ENCODE results near the gene ACVR2A. TPM values are rescaled to one million over a fixed set of nuclear protein-coding genes. Genes with fewer than 3 reads are reported as not detected.

ACVR2A gene
- total and polyA plus RNA-seq, 9 of the 15 experiments (the other 6 are each of a cell fraction or from before 2014, with no cell fraction given), result 1.2 to 3.9 (median 2.4) TPM

DNA sequence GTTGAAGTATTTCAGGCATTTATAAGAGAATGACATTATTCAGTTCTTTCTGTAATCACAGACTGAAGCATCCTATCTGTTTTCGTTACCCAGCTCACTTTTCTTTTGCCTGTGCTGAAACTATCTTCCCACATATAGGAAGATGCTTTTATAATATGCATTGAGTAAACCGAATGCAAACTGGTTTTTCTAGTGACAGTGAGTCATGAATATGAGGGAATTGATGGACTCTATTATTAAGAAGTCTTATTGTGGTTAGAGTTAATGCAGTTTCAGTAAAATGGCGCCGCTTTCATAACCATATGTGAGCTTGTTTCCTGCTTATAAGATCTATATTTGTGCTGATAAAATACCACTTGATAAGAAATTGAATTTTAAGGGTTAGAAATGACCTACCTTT is 59.2 kb downstream of the ACVR2A start (continued):
- TF ChIP-seq IFI16 (CRISPR knock-in tag; IDR thresholded peaks at IDR 0.05), result no peak
- TF ChIP-seq, protein P1, sequence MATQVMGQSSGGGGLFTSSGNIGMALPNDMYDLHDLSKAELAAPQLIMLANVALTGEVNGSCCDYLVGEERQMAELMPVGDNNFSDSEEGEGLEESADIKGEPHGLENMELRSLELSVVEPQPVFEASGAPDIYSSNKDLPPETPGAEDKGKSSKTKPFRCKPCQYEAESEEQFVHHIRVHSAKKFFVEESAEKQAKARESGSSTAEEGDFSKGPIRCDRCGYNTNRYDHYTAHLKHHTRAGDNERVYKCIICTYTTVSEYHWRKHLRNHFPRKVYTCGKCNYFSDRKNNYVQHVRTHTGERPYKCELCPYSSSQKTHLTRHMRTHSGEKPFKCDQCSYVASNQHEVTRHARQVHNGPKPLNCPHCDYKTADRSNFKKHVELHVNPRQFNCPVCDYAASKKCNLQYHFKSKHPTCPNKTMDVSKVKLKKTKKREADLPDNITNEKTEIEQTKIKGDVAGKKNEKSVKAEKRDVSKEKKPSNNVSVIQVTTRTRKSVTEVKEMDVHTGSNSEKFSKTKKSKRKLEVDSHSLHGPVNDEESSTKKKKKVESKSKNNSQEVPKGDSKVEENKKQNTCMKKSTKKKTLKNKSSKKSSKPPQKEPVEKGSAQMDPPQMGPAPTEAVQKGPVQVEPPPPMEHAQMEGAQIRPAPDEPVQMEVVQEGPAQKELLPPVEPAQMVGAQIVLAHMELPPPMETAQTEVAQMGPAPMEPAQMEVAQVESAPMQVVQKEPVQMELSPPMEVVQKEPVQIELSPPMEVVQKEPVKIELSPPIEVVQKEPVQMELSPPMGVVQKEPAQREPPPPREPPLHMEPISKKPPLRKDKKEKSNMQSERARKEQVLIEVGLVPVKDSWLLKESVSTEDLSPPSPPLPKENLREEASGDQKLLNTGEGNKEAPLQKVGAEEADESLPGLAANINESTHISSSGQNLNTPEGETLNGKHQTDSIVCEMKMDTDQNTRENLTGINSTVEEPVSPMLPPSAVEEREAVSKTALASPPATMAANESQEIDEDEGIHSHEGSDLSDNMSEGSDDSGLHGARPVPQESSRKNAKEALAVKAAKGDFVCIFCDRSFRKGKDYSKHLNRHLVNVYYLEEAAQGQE (IDR thresholded peaks at IDR 0.05; ENCODE audit: borderline replicate concordance), result no peak
- TF ChIP-seq, protein P1 (CRISPR knock-in tag; IDR thresholded peaks at IDR 0.05; ENCODE audit: low read depth), result no peak

DNA sequence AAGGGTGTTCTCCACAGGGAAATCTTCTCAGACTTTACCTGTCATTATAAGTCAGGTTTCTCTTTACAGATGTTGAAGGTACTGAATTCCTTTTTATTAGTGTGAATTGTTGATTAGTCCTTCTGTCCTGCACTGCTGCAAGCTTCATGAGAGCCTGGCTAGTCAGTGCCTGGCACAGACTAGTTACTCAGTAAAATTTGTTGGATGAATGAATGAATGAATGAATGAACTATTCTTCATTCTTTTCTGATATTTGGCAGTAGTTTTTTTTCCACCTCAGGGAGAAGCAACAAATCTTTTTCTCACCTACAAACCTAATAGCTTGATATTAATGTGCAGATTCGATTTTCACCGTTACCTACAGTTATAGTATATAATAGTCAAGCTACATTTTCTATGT is 64.3 kb downstream of the ACVR2A start:
- Histone ChIP-seq H3K79me2 (ENCODE audit: control insufficient read depth, insufficient read depth, low read length) (no peaks in the 10 kb centered on the region), H2AFZ (ENCODE audit: low read depth, low read length) (no peak overlapping the region), H3K9me3 (replicated peaks; ENCODE audit: control insufficient read depth, insufficient read depth, low read depth, low read length) (no peaks in the 10 kb centered on the region), H3K9me1 (ENCODE audit: control insufficient read depth, insufficient read depth, low read length) (no peaks in the 10 kb centered on the region), H3K9ac (ENCODE audit: insufficient read depth in 1 of 2, low read depth in 2 of 2, low read length in 2 of 2) (no peak overlapping the region), H3K4me3 (no peak overlapping the region), H3K4me2 (ENCODE audit: insufficient read depth, low read length) (no peak overlapping the region), H3K27ac (ENCODE audit: extremely low read depth, low read depth, low read length) (no peak overlapping the region), H3K27me3 (ENCODE audit: control insufficient read depth in 2 of 2, insufficient read depth in 2 of 2, low read length in 2 of 2) (no peaks in the 10 kb centered on the region), H4K20me1 (replicated peaks; ENCODE audit: control insufficient read depth, insufficient read depth, low read length) (0 out of 2 replicates have a peak, but pooled peaks cover 2% of the 10 kb centered on the region), H3K36me3 (ENCODE audit: control insufficient read depth, insufficient read depth, low read length) (no peaks in the 10 kb centered on the region), H3K4me1 (replicated peaks in 1 of 2; ENCODE audit: control insufficient read depth in 2 of 2, insufficient read depth in 2 of 2, low read length in 2 of 2) (no peaks in the 10 kb centered on the region)
- ChIA-PET CTCF (ENCODE audit: low intra/inter-chr PET ratio) (no interaction called here), POLR2A (no interaction called here)
- intact Hi-C loops (cut with micrococcal nuclease) (no loop called here), in situ Hi-C loops (cut with MboI) (loop anchor here (25.0 kb wide), 3 partner anchors 372 to 1172 kb away; no protein-coding TSS in a partner anchor)
- DNase-seq (ENCODE audit: extremely low read depth in 1 of 4, low spot score in 3 of 4) (no peak), FAIRE-seq (no peak), ATAC-seq (no peak)
- WGBS (ENCODE audit: insufficient coverage, low coverage, missing lambda C conversion rate), result 6% methylated on average over 2 of the region's 2 CpGs
- no TSS peak for BruUV-seq (replicated peaks)
- TF ChIP-seq ELK1 (CRISPR knock-in tag; IDR thresholded peaks at IDR 0.05) (no peak), ZNF24 (IDR thresholded peaks at IDR 0.05) (peak; percentile 60; the same call in 1 of the 2 replicates)
